HG03378 (cell line): ENCODE results near the gene ALCAM.
A peak's percentile ranks its signal among the peaks of the same experiment; 100 is the strongest.
"Not testable (repeated sequence)": the region's sequence is repeated elsewhere in the genome, so short reads cannot be mapped to it uniquely, and the experiment has no call there.

Experiments used
- ATAC-seq: cut with Tn5 transposase; IDR thresholded peaks from one replicate; pipeline ENCODE4 v1.9.1; 2021; ENCODE audit warnings: mild to moderate bottlenecking, moderate library complexity; ENCODE audit not compliant: unreplicated experiment

The ALCAM gene

GRCh38 chr3:105385819-105386508, 19.3 kb downstream of the ALCAM start:
- peak; percentile 88 for ATAC-seq

DNA sequence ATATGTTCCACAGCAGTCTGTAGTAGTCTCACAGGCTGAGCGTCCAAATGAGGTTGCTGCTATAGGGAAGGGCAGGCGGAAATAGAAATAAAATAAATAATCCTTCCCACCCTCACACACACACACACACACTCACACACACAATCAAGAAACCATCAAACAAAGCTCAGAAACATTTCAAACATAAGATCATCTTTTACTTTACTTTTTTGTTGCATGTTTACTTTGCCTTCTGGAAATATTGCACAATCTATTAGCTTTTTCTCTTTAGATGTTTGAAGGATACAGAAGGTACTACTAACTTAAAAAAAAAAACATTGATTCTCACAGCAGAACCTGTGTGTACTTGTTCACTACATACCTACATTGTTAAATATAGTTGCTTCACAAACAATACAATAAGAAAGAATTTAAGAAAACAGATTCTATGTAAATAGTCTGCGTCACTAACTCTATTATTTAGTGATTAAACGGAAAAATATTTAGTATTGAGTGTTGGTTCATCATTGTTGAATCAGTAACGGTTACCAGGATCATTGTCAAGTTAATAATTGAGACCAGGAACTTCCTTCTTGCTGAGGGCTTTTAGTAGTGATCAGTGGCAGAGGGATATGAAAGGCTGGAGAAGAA, 20.5 kb downstream of the ALCAM start:
- no peak for ATAC-seq

- ATAC-seq: no peak
Observed at GRCh38 chr3:105388176-105388575, 21.5 kb downstream of the ALCAM start.

DNA sequence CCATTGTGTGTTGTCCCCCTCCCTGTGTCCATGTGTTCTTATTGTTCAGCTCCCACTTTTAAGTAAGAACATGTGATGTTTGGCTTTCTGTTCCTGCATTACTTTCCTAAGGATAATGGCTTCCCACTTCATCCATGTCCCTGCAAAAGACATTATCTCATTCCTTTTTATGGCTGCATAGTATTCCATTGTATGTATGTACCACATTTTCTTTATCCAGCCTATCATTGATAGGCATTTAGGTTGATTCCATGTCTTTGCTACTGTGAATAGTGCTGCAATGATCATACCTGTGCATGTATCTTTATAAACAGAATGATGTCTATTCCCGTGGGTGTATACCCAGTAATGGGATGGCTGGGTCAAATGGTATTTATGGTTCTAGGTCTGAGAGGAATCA, 23.1 kb downstream of the ALCAM start:
- not testable (repeated sequence) for ATAC-seq

DNA sequence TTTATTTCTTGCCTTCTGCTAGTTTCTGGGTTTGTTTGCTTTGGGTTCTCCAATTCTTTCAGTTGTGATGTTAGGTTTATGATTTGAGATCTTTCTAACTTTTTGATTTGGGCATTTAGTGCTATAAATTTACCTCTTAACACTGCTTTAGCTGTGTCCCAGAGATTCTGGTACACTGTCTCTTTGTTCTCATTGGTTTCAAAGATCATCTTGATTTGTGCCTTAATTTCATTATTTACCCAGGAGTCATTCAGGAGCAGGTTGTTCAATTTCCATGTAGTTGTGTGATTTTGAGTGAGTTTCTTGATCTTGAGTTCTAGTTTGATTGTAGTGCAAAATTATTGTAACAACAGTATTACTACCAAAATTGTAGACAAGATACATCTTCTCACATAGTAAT, 25.9 kb downstream of the ALCAM start:
- ATAC-seq: not testable (repeated sequence)

DNA sequence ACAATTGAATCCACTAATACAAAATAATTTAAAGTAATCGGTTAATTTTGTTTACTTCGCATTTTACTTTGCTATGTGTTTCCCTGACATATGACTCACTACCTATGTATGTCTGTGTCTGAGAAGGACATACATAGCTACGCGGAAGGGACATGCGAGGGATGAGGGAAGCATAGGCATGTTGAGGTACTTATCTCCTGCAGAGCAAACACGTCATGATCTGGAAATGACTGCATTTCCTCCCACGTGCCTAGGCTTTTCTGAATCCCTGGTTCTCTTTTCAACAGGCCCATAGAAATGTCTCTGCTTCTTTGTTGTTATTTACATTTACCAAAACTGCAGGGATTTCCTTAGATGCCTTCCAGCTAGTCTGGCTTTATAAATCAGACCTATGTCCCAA, 27.5 kb downstream of the ALCAM start:
- ATAC-seq: no peak

DNA sequence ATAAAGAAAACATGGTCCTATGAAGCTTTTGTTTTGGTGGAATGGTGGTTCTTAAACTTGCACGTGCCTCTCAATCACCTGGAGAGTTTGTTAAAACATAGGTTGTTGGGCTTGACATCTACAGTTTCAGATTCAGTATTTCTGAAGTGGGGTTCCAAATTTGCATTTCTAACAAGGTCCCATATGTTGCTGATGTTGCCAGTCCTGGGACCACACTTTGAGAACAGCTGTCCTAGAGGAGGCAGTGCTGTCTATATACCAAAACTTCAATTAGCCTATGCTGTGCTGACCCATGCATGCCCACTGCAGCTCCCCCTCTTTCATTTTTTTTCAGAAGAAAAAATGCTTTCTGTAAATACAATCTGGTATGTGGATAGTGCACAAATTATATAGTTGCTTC, 31.3 kb downstream of the ALCAM start:
- no peak for ATAC-seq

GRCh38 chr3:105398437-105398836, 31.7 kb downstream of the ALCAM start:
- no peak for ATAC-seq

DNA sequence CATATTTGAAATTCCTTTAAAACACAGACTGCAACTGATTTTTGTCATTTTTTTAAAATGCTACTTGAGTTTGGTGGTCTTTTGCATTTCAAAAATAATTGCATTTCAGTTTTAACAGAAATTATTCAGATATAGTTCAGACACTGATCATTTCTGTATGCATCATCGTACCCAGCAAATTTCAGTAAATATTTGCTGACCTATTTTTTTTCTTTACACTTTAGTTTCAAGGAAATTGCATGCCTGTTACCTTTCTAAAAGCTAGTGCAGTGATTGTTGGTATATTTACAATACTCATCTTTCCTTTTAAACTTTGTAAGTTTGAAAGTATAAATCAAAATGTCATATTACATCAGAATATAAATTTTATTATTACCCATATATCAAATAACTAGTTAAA, 32.4 kb downstream of the ALCAM start:
- no peak for ATAC-seq

DNA sequence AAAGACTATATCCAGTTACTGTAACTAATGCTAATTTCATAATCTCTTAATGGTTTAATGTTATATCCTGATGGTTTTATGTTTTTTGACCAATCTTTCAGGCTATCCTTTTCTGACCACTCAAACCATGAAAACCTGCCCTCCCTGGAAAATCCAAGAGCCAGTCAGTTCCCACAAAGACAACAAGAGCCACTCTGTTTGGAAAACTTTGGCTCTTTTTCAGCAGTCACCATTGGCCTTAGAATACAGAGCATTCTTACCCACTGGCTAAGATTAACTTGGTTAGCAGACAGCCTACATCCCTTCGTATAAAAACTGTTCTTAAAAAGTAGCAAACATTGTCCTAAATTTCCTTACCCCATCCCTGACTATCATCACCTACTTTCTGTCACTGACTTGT, 32.9 kb downstream of the ALCAM start:
- no peak for ATAC-seq

- no peak for ATAC-seq
Observed at GRCh38 chr3:105401254-105401653, 34.5 kb downstream of the ALCAM start.

- ATAC-seq: no peak
Observed at GRCh38 chr3:105401691-105402149, 35.0 kb downstream of the ALCAM start.

DNA sequence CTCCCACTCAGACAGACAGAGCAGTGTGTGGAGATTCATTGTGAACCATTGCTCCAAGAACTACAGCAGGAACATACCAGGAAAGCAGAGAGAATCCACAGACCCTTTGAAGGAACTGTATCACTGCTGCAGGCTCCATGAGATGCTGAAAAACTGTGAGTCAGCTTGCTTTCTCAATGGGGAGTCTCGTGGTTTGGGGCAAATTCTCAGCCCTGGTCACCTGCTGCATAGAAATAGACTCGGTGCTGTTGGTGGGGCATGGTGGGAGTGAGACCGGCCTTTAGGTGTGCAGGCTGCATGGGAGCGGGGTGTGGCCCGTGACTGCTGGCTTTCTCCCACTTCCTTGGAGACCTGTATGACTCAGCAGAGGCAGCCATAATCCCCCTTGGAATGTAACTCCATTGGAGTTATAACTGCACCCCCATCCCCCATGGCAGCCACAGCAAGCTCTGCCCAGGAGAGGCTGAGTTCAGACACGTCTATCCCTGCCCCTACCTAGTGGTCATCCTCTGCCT, 35.6 kb downstream of the ALCAM start:
- ATAC-seq: no peak

- ATAC-seq: not testable (repeated sequence)
Observed at GRCh38 chr3:105403034-105403433, 36.3 kb downstream of the ALCAM start.

GRCh38 chr3:105406268-105406667, 39.6 kb downstream of the ALCAM start:
- ATAC-seq: no peak

DNA sequence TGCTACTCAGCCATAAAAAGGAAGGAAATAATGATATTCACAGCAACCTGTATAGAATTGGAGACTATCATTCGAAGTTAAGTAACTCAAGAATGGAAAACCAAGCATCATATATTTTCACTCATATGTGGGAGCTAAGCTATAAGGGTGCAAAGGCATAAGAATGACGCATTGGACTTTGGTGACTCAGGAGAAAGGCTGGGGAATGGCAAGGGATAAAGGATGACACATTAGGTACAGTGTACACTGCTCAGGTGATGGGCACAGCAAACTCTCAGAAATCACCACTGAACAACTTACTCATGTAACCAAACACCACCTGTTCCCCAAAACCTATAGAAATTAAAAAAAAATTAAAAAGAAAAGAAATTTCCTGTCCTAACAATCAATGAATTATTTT, 42.7 kb downstream of the ALCAM start:
- no peak for ATAC-seq

GRCh38 chr3:105413343-105413887, 46.7 kb downstream of the ALCAM start:
- no peak for ATAC-seq

DNA sequence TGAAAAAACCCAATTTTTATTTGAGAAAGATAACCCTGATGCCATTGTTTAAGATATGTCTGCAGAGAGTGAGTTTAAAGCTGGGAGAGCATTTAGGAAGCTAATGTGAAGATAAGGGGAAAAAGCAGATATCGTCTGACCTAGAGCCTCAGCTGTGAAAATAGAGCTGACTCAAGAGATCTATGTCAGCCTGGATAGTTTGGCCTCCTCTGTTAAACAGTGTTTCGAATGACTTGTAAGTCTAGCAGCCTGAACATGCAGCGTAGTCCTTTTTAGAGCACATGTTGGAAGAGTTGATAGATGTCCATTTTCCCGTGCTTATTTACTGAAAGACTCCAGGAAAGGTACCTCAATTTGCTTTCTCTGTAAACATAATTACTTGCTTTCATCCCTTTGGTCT, 48.1 kb downstream of the ALCAM start:
- ATAC-seq: no peak

DNA sequence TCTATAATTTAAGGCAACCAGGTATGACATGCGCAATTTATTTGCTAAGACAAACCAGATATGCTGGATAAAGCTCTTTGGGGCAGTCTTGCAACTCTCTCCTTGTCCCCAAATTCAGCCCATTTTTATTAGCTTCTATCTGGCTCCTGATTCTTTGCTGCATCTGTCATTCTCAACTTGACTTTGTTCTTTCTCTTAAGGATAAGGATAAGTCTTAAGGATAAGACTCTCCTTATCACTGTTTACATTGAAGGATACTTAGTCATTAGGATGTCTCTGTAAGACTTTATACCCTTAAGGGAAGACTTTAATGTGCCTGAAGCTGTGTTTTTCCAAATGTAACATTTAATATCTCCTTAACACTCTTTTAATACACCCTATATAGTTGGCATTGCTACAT, 49.2 kb downstream of the ALCAM start:
- ATAC-seq: no peak

- no peak for ATAC-seq
Observed at GRCh38 chr3:105417525-105418289, 51.0 kb downstream of the ALCAM start.

DNA sequence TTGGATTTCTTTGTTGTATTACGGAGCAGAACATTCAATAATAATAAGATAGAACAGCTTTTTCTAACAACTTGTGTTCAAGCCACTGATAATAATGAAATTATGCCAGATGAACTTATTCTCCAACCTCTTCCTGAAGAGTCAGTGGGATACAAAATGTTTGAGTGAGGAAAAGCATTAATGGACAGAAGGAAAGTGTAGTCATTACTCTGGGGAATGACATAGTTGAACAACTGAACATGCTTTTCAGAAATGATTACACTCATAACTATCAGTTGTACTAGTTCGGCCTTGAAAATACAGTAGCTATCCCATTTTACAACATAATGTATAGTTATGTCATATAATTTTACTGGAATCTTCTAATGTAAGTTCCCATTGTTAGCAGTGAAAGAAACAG, 55.9 kb downstream of the ALCAM start:
- ATAC-seq: no peak
